ENCODE data around the gene PRLR.

Gene PRLR

DNA sequence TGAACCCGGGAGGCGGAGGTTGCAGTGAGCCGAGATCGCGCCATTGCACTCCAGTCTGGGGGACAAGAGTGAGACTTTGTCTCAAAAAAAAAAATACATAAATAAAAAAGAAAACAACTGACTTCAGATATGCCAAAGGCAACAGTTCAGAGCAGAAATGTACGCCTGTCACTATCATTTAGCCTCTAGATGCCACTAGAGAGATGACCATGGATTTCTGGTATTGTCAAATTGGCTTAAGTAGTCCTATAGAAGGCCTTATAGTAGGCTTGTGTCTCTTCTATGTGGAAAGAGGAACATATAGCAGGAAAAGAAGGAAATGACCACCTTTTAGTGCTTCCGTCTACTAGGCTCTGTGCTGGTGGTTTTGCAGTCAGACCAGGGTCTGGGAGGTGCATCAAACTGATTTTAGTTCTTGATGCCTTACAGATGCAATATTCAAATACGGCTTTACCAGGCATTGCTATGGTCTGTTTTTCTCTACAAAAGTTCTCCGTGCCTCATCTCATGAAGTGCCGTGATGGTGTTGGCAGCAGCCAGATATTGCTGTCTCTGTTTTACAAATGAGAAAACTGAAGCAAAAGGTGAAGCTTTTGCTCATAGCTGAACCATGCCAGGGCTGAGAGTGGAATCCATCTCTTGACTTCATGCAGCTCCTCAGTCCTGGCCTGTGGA, 199.7 kb downstream of the PRLR start:
- DNase-seq (ENCODE audit: low read depth), result no peak

DNA sequence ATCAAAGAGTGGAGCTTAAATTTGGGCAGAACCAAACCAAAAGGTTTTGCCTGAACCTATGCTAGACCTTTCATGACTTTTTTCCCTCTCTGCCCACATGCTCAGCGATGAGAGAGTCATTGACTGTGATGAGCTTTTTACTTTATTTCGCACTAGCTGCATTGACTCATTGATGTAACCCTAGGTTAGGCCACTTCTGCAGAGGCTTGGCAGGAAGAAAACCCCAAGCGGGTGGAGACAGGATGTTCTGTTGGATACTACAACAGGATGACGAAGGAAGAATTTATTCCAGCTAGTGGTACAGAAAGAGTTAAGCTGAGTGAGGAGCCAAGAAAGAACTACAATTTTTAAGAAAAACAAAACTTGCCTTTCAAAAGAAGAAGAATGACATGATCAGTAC, 201.0 kb downstream of the PRLR start:
- no peak for DNase-seq (ENCODE audit: low read depth)

DNA sequence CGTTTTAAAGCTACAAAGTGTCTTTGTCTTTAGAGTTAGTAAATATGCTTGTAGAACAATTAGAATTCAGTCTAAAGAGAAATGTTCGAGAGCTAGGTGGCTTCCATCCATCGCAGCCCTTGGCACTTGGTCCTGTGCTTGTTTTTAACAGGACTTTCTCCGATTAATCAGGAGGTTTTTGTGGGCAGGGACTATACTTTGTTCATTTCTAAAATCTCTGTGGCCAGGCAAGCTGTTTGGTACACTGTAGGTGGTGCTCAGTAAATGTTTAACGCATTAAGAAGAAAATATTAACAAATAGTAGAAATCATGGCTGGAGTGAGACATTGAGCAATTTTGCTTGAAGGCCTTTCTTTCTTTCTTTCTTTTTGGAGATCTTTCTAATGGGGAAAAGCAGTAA, 203.3 kb downstream of the PRLR start:
- DNase-seq (ENCODE audit: low read depth), result no peak

DNA sequence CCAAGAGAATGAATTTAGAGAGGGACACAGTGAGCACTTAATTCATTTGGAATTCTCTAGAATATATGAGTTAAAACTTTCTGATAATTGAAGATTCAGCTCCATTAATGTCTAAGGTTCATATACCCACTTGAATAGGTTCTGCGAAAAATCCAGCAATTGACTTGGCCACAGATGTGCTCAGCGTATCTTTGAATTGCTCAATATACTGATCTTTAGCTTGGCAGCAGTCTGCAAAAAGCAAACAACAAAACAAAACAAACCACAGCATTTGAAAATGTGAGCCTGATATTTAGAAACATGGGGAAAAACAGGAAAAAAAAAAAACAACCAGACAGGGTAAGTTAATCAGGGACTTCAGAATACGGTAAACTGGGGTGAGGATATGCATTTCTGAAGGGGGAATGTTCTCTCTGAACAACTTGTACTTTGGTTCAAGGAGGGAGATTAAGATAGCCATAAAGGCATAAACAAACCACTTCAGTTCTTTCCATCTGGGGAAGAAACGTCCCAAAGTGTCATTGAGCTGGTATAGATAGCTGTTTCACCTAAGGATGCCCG, 203.9 kb downstream of the PRLR start:
- no peak for DNase-seq (ENCODE audit: low read depth)

DNA sequence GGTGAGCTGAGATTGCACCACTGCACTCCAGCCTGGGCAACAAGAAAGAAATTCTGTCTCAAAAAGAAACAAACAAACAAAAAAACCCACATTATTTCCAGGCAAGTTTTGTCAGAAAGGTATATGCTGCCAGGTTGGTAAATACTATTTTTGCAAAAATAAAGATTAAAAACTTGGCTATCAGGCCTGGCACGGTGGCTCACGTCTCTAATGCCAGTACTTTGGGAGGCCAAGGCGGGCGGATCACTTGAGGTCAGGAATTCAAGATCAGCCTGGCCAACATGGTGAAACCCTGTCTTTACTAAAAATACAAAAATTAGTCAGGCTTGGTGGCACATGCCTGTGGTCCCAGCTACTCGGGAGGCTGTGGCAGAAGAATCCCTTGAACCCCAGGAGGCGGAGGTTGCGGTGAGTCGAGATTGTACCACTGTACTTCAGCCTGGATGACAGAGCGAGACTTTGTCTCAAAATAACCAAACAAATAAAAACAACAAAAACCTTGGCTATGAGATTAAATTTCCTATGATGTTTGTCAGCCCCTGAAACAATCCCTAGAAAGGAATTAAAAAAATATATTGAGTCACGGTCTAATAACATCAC, 205.3 kb downstream of the PRLR start:
- no peak for DNase-seq (ENCODE audit: low read depth)

DNA sequence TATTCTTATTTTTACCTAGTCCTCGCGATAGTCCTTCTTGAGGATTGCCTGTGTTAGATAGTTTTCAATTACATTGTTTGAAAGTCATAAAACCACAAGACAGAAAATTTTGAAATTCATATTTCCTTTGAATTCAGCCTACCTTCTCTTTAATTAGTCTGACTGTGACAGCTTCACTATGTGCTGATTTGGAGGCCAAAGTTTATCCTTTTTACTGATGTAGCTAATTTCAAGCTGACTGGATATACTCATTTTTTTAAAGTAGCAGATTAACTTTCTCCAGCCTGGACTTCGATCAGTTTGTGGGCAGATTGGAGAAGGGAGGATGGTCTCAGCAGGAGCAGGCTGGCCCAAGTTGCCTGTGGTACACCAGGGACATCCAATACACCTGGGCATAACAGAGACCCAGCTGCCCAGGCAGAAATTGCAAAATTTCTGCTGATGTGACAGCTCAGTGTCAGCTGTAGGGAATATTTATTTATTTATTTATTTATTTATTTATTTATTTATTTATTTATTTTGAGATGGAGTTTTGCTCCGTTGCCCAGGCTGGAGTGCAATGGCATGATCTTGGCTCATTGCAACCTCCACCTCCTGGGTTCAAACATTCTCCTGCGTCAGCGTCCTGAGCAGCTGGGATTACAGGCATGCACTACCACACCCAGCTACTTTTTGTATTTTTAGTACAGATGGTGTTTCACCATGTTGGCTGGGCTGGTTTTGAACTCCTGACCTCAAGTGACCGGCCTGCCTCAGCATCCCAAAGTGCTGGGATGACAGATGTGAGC, 206.7 kb downstream of the PRLR start:
- DNase-seq (ENCODE audit: low read depth), result no peak

DNA sequence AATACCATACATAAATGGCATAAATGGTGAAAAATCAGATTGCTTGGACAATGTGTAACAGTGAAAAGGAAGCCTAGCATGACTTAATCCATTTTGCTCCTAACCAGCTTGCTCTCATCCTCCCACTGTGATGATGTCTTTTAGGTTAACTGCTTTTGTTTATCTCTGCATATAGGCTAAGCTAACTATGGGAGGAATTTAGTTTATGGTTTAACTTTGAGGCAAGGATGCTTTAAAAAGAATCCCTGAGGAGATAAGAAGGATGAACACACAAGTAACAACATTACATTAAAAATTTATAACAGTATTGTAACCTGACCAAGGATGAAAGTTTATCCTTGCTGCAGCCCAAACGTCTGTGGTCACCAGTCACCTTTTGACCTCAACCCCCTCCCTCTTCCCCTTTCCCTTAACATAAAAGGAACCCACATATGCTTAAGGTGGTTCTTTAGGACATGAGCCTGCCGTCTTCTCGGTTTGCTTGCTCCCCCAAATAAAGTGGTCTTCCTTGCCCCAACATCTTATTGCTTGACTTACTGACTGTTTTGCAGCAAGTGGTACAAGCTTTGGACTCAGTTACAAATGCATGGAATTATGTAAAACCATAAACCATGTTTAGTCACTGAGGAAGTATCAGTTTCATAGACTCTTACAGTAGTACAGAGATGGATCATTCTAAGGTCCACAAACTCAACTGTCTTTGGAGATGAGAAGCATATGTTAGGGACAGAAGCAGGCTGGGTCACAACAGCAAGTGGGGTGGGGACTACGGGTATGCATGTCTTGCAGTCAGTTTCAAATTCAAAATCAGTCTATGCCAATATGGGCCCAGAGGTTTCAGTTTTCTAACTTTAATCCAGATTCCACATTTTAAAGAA, 213.9 kb downstream of the PRLR start:
- no peak for DNase-seq (ENCODE audit: low read depth)

DNA sequence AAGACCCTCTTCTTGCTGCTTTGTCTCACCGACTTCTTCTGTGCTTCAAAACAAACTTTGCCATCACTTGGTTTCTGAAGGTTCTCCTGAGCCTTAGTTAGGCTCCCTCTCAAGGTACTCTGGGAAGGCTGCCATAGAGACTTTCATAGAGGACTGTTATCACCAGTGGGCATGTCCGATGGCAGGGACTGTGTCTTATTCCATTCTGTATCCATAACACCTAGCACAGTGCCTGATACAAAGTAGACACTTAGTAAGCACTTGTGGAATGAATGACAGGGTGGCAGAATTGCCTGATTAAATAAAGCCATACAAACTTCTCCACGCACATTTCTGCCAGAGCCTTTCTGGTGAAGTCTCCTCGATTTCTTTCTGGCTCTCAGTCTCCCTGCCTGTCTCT, 215.2 kb downstream of the PRLR start:
- DNase-seq (ENCODE audit: low read depth), result no peak

DNA sequence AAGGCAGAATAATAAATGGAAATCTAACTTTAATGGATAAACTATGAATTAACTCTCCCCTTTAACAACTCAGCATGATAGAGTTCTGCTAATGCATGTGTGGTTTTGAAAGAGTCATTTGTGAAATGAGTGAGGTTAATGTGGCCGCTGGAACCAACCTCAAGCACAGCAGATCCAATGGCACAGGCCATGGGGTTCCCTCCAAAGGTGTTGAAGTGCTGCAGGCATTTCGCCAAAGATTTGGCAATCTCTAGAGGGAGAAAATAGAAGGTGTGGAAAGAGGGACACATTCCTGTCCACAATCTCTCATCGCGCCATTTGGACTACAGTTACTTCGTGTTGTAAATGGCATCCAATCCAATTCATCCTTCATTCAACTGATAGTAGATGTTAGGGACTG, 217.5 kb downstream of the PRLR start:
- DNase-seq (ENCODE audit: low read depth), result no peak

DNA sequence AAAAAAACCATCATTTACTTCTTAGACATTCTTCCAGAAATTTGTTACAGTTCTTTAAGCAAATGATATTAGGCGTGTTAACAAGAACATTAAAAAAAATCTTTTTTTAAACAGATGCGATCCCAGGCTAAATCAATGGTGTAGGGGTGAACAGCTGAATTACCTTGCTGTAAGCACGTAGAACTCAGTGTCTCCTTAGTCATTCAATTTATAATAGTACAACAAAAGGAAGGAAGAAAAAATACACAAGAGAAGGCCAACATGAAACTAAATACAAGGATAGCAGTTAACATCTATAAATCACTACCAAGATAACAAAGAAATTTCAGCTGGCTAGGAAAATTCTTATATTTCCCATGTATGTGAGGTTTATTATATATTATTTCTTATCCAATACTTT, 217.9 kb downstream of the PRLR start:
- DNase-seq (ENCODE audit: low read depth), result no peak

DNA sequence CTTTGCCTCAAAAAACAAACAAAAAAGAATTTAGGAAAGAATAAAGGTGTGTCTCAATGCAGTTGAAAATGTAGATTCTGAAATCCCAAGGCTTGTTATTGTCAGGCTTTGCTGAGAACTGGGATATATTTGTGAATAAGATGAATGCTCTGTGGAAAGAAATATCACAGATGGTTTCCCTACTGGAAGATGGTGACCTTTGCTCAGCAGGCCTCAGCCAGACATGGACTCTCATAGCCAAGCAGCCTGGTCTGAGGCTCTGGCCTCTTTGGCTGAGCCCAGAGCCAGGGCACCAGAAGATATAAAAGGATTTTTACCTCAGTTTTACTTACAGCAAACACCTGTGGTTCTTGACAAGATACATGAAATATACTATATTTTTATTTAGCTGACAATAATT, 219.6 kb downstream of the PRLR start:
- no peak for DNase-seq (ENCODE audit: low read depth)

DNA sequence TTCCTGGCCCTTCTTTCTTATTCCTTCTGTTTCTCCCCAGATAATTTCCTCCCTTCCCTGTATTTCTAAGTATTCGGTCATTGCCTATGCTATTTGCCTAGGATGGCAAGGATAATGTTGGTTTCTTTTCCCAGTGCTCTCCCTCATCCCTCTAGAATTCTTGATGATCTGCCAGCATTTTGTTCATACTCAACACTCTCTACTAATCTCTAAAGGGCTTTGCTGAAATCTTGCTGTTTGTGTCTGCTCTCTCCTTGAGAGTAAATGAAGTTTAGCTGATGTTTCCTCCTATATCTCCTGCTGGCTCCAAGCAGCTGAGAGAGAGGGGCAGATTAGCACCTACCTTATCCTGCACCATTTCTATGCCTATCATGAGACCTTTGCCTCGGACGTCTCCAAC, 220.6 kb downstream of the PRLR start:
- no peak for DNase-seq (ENCODE audit: low read depth)

DNA sequence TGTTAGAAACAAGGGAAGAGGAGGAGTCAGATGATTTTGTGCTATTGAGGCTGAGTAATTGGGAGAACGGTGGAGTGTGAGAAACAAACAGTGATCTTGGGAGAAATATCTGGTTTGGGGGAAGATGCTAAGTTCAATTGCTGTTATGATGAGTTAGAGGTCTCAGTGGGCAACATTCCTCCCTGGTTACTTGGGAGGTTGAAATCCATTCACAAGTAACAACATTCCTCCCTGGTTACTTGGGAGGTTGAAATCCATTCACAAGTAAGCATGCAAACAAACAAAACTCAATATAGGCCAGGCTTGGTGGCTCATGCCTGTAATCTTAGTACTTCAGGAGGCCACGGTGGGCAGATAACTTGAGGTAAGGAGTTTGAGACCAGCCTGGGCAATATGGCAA, 221.3 kb downstream of the PRLR start:
- DNase-seq (ENCODE audit: low read depth), result no peak

DNA sequence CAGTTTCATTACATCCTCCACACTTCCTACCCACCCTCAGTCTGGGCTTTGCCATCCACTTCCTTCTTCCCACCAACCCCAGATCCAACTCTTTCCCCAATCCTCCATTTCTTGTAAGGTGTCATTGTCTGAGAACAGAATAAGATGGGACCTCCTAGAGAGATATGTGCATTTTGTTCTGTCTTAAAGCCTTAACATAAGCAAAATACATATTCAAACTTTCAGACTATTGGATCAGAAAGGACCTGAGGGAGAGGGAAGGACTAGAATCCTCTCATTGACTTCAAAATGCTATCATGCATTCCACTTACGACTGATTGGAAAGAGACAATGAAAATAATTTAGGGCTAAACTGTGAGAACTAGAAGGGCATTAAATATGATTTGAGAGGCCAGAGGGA, 225.5 kb downstream of the PRLR start:
- no peak for DNase-seq (ENCODE audit: low read depth)

DNA sequence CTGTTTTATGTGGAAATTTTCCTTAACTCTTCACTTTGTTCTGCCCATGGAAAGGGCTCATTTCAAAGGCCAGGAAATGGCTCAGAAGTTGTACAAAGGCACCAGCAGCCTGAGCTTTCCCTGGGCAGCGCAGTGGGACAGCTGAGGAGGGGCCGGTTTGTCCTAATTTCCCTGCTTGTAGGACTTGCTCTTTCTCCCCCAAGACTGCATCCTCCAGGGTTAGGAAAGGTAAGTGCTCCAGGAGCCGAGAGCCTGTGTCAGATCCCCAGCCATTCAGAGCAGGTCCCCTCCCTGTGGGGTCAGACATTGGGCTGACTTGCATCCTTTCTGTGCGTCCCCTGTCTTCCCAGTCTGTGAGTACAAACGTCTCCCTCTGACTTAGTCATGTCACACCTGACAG, 226.1 kb downstream of the PRLR start:
- no peak for DNase-seq (ENCODE audit: low read depth)

DNA sequence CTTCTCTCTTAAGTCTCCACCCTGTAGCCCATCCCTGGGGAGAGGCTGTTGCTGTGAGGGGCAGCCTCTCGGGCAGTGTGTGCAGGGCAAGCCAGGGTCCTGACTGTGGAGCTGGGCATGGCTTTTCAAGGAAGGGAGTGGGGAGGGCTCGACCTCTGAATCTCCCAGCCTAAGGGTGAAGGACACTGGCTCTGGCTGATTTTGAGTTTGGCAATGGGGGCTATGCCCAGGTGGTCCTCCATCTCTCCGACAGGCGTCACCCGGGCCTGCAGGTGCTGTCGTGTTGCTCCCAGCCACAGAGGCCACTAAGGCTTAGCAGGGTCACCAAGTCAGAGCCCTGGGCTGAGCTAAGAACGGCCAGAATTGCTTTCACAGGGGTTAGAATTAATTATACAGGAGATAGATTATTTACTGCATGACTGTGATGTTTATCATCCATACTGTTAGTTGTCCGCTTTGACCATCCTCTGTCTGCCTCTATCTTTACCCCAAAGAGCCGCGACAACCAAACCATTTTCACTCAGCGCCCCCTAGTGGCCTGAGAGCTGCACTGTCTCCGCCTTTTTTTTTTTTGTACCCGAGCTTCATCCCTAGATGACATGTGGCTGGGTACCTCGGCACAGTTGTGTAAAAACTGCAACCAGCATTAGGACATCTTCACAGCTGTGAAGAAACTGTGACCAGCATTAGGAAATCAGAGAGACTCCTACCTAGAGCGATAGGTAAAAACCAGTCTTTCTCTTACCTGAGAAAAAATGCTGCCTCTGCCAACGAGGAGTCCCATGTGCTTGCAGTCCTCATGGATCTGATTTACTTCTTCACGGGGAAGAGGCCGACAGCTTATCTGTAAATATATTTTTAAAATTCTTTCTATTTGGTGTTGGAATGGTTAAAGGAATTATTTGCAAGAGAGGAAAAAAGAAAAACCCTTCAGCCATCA, 227.0 kb downstream of the PRLR start:
- peak; percentile 9 for DNase-seq (ENCODE audit: low read depth)

DNA sequence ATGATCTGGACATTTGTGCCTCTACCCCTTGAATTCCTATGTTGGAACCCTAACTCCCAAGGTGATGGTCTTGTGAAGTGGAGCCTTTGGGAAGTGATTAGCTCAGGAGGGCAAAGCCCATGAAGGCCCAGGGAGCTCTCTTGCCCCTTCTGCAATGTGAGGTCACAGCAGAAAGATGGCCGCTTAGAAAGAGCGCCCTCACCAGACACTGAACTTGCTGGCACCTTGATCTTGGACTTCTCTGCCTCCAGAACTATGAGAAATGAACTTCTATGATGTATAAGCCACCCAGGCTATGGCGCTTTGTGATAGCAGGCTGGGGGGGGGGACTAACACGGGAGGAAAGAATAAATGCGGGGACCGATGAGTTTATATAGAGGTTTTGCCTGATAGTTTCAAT, 227.8 kb downstream of the PRLR start:
- no peak for DNase-seq (ENCODE audit: low read depth)

DNA sequence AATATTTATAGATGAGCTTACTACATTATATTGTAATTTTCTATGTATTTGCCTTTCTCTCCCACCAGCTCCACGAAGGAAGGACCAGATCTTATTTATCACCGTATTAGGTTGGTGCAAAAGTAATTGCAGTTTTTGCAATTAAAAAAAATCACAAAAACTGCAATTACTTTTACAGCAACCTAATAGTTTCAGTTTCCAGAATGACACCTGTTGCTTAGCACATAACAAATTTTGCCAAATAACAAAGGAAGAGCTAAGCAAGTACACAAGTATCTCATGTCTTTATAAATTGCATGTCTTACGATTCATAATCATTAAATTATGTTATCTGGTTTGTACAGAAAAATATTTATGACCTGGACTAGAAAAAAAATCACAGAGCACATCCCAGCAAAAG, 228.4 kb downstream of the PRLR start:
- DNase-seq (ENCODE audit: low read depth), result no peak
